Stimulated activated CD4-positive, alpha-beta T cell treated with anti-CD3 and anti-CD28 coated beads, TNF-alpha, amount 100 ng/mL, for 24 hours (primary cell): Measurements from ENCODE around the gene ACP7.
"Not testable (repeated sequence)": the region's sequence is repeated elsewhere in the genome, so short reads cannot be mapped to it uniquely, and the experiment has no call there.

Source experiments
- DNase-seq, 3 experiments: peaks; one replicate each; pipeline ENCODE4 v3.0.0-alpha.2; 2020; ENCODE audit warnings: low read depth in 3 of 3

The ACP7 gene

DNA sequence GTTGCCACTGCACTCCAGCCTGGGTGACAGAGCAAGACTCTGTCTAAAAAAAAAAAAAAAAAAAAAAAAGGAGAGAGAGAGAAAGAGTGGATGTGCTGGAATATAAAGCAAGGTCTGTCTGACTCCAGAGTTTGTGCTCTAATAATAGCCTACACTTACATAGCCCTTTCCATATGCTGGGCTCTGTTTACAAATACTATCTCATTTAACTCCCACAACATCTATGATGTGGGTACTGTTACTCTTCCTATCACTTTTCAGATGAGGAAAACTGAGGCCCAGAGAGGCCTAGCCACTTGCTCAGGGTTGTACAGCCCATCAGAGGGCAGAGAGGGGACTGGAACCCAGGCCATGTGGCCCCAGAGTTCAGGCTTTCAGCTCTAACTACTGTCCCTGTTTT, 25.5 kb downstream of the ACP7 start:
- DNase-seq = no peak

DNA sequence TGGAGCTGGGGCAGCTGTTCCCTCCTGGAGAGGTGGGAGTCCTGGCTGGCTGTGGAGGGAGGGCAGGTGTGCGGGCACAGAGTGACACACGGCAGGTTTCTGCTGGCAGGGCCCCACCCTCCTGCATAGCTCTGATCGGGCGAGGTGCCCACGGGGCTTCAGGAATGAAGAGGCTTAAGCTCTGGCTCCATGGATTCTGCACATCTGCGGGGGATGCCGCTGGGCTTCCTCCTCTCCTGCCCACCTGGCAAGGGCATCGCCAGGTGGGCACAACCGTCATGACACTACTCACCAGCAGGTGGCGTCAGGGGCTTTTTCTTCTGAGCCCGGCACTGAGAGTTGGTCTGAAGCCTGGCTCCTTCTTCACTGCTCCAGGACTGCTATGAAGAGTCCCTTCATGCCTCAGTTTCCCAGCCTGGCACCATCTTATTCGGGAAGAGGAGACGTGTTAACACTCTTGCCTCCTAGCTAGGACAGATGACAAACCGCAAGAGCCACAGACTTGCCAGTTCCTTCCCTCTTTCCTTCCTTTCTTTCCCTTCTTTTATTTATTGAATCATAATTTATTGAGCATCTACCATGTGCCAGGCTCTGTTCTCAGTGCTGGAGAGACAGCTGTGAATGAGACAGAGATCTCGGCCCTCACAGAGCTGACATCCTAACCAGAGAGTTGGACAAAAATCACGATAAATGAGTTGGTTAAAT, 26.2 kb downstream of the ACP7 start:
- DNase-seq = peak; percentile 53 to 73 (median 72)

- no peak for DNase-seq
These were observed 27.5 kb downstream of the ACP7 start for GRCh38 chr19:39111593-39112199.

DNA sequence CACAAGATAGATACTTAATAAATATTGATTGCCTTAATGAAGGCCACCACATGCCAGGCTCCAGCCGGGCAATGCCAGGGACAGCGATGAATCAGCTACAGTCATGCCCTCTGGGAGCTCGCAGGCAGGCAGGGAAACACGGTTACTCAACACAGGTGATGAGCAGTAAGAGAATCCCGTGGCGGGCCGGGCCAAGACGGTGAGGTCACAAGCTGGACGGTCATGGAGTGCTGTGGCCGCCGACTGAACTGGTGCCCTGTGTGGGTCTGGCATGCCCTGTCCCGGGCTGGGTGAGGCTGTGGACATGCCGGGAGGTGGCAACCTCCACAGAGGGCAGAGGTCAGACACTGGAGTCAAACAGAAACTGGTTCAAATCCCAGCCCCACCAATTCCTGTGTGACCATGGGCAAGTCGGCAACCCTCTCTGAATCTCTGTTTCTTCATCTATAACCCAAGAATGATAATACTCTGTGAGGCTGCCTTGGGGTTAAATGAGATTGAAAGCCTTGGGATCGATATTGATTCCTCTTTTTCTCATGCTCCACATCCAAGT, 28.2 kb downstream of the ACP7 start:
- no peak for DNase-seq

GRCh38 chr19:39113199-39113598, 29.0 kb downstream of the ACP7 start:
- no peak for DNase-seq

DNA sequence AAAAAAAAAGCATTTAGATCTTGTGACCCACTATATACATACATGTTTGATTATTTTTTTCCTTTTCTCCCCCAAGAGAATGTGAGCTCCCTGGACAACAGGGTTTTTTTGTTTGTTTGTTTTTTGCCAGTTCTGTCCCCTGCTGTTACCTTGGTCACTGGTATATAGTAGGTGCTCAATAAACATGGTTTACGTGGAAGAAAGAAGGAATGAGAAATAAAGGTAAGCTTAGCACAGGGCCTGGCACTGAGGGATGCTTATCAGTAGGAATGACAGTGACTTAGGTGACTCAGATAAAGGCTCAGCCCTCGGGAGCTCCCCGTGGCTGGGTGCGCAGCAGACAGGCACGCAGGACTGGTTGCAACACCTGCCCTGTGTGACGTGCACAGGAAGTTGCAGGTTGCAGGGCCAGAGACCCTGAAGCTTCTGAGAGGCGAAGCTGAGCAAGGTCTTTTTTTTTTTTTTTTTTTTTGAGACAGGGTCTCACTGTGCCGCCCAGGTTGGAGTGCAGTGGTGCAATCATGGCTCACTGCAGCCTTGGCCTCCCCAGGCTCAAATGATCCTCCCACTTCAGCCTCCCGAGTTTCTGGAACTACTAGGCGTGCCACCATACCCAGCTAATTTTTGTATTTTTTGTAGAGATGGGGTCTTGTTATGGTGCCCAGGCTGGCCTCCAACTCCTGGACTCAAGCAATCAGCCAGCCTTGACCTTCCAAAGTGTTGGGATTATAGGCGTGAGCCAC, 31.1 kb downstream of the ACP7 start:
- DNase-seq = no peak

DNA sequence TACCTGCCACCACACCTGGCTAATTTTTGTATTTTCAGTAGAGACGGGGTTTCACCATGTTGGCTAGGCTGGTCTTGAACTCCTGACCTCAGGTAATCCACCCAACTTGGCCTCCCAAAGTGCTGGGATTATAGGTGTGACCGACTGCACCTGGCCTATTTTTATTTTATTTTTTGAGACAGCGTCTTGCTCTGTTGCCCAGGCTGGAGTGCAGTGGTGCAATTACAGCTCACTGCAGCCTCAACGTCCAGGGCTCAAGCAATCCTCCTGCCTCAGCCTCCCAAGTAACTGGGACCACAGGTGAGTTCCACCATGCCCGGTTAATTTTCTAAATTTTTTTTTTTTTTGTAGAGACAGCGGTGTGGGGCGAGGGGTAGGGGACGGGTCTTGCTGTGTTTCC, 32.9 kb downstream of the ACP7 start:
- not testable (repeated sequence) for DNase-seq

DNA sequence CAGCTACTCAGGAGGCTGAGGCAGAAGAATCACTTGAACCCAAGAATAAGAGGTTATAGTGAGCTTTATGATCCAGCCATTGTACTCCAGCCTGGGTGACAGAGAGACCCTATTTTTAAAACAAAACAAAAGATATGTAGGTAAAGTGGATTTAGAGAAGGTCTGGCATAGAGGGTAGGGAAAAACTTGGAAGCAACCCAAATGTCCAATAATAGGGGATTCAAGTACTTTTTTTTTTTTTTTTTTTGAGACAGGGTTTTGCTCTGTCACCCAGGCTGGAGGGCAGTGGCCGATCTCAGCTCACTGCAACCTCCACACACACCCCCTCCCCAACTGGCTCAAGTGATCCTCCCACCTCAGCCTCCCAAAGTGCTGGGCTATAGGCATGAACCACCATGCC, 35.7 kb downstream of the ACP7 start:
- DNase-seq = no peak

DNA sequence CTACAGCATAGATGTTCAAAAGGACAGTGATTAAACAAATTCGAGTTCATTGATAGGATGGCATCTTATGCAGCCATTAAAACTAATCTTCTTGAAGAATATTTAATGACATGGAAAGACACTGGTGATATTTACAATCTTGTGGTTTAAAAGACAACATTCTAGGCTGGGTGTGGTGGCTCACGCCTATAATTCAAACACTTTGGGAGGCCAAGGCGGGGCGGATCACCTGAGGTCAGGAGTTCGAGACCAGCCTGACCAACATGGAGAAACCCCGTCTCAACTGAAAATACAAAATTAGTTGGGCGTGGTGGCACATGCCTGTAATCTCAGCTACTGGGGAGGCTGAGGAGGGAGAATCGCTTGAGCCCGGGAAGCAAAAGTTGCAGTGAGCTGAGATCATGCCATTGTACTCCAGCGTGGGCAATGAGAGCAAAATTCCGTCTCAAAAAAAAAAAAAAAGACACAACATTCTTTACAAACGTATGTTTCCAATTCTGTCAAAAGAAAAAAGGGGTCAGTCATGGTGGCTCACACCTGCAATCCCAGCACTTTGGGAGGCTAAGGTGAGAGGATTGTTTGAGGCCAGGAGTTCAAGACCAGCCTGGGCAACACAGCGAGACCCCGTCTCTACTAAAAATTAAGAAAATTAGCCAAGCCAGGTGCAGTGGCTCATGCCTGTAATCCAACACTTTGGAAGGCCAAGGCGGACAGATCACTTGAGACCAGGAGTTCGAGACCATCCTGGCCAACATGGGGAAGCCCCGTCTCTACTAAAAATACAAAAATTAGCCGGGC, 39.0 kb downstream of the ACP7 start:
- DNase-seq = no peak

DNA sequence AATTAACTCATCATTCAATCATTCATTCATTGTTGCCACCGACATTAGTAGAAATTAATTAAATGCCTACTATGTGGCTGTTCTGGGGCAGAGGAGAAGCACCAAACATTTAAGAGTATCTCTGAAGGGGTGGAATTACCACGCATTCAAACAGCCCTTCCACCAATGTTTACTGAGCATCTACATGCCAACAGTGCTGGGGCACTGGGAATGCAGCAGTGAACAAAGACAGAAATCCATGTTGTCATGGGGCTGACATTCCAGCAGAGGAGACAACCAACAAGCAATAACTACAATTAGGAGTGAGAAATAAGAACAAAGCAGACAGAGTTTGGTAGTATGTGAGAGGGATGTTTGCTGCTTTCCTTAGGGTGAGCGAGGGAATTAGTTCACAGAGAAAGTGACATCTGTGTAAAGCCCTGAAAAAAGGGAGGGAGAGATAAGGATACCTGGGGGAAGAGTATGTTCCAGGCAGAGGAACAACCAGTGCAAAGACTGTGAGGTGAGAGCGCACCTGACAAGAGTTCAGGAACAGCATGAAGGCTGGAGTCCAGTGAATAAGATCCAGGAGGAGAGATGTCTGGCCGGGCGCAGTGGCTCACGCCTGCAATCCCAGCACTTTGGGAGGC, 40.1 kb downstream of the ACP7 start:
- no peak for DNase-seq

GRCh38 chr19:39125199-39125553, 41.0 kb downstream of the ACP7 start:
- no peak for DNase-seq

- DNase-seq = peak; percentile 98
These were observed 41.6 kb downstream of the ACP7 start, which contains the start of gene PAK4 for GRCh38 chr19:39125554-39126311. Gene PAK4, plus strand, starts transcription at chr19:39125786. Its CDS starts 43,768 bp downstream, at chr19:39169554.

- no peak for DNase-seq
These were observed 42.4 kb downstream of the ACP7 start for GRCh38 chr19:39126312-39127187.

DNA sequence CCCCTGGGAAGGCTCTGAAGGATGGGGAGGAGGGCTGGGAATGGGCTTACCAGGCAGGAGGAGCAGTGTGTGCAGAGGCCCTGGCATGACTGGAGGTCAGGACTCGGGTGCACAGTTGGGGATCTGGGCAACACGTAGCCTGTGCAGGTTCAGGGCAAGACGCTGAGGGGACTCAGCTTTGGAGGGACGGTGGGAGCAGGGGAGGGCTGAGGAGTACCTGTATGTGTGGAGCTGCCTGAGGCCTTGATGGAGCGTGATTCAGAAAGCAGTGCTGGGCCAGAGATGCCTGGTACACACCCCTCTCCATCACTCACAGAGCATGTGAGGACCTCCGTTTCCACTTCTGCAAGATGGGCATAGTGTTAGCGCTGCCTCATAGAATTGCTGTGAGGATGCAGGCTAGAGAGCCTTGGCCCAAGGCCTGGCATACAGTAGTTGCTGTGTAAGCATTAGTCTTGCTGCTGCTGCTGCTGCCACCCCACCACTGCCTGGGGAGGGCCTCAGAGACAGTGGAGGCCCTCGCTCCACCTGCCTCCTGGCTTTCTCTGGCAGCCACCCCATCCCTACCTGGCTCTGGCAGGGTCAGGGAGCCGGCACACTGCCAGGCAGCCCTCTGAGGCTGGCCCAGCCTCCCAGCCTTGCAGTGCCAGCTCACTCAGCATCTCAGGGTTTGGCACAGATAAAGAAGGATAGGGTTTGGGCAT, 43.8 kb downstream of the ACP7 start:
- DNase-seq = no peak

DNA sequence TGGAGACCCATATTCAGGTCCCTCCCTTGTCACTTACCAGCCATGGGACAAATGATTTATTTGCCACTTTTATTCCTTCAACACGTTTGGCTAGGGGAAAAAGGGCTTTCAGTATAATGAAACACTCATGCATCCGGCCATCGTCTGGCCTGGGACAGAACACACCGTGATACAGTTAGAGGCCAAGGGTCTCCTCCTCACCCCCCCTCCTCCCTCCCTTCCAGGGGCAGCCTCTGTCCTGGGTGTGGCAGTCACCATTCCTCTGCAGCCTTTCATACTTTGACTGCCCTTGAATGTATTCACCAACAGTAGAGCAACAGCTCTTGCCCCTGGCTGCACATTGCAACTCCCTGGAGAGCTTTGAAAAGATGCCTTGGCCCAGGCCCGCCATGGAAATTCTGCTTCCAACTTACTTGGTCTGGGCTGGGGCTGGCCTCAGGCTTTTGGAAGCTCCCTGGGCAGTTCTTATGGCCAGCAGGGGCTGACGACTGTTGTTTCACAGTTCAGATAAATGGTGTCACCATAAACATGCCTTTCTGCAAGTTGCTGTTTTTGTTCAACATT, 44.4 kb downstream of the ACP7 start:
- no peak for DNase-seq

DNA sequence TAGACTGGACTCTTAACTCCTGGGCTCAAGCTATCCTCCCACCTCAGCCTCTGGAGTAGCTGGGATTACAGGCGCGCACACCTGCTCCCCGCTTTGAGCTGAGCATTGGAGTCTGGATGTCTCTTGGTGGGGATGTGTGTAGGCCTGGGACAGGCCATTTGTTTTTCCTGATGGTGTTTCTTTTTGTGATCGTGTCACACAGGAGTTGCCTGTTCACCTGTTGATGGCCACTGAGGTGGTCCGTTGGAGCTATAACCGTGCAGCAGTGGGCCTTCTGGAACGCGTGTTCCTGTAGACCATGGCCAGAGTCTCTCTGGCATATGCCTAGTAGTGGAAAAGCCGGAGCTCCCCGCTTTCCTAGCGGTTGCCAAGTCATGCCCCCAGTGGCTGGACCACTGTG, 44.9 kb downstream of the ACP7 start:
- DNase-seq = no peak

- no peak for DNase-seq
These were observed 46.4 kb downstream of the ACP7 start for GRCh38 chr19:39130337-39131254.
